GM12874 (cell line): ENCODE measurements around the gene LAIR2.

ENCODE experiments used
- CTCF ChIP-seq: IDR thresholded peaks from 2 replicates; pipeline ENCODE4 v1.5.1; 2011; ENCODE audit warnings: low read depth, mild to moderate bottlenecking, control low read depth, low read length, moderate library complexity; ENCODE audit not compliant: insufficient read depth

The LAIR2 gene

GRCh38 chr19:54462047-54462654 lies 40.5 kb upstream of the LAIR2 start:
- no peak for TF ChIP-seq CTCF

- no peak for TF ChIP-seq CTCF
Measured at GRCh38 chr19:54462655-54463530, 39.7 kb upstream of the LAIR2 start.

- no peak for TF ChIP-seq CTCF
Measured at GRCh38 chr19:54463531-54464043, 39.0 kb upstream of the LAIR2 start, which contains the start of gene LENG9. LENG9 (minus strand) TSS chr19:54463778; CDS start chr19:54463526, 252 bp downstream.

GRCh38 chr19:54464044-54464629 lies 38.5 kb upstream of the LAIR2 start:
- TF ChIP-seq CTCF, result no peak

- no peak for TF ChIP-seq CTCF
Measured at GRCh38 chr19:54464630-54465425, 37.8 kb upstream of the LAIR2 start.

- no peak for TF ChIP-seq CTCF
Measured at GRCh38 chr19:54465426-54466109, 37.1 kb upstream of the LAIR2 start.
